AG04449 (cell line): ENCODE data around the gene ZNF655.

ENCODE experiments used
- CTCF ChIA-PET: fragments of 350-600 bp; formaldehyde crosslinking; extraction: SDS; loops from one replicate; lab custom pipeline; 2021; ENCODE audit warnings: antibody characterized with exemption; lab: Yijun Ruan, JAX
- POLR2A ChIA-PET: fragments of 400-600, 350-600 bp; formaldehyde crosslinking; extraction: SDS; loops from one replicate; lab custom pipeline; 2020; ENCODE audit warnings: antibody characterized with exemption, inconsistent platforms; lab: Yijun Ruan, JAX
- DNase-seq: peaks from one replicate; pipeline ENCODE4 v3.0.0-alpha.2; 2010; ENCODE audit warnings: low read depth, low spot score
- H3K4me3 ChIP-seq: 2 replicates; pipeline ENCODE4 v1.5.1; 2011; ENCODE audit warnings: low read depth, mild to moderate bottlenecking, control low read depth, low read length
- TF ChIP-seq, protein P1 (sequence below): IDR thresholded peaks from one replicate; pipeline ENCODE4 v1.5.1; 2011; ENCODE audit warnings: mild to moderate bottlenecking, moderate library complexity, low read length, control low read depth, inconsistent platforms; ENCODE audit not compliant: insufficient read depth; ENCODE audit errors: missing control alignments

The ZNF655 gene

DNA sequence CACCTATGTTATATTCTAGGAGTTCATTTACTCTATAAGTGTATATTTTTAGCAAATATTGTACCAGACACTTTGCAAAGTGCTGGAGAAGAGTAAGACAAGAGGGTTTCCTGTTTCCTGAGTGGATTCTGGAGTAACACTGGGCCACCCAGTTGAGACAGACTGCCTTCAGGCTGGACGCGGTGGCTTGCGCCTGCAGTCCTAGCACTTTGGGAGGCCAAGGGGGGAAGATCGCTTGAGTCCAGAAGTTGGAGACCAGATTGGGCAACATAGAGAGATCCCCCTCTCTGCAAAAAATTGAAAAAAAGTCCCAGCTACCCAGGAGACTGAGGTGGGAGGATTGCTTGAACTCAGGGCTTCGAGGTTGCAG is 57.5 kb downstream of the ZNF655 start:
- DNase-seq = no peak
- ChIA-PET POLR2A (interaction anchor here (0.6 to 1.6 kb wide), 5 partner anchors 26 to 111 kb away, joined by 3 to 5 read pairs (median 3); partner anchors contain the start of genes ZKSCAN5 and ZNF655), CTCF (interaction anchor here (0.6 to 2.9 kb wide), 11 partner anchors 9 to 101 kb away, joined by 3 to 17 read pairs (median 4); partner anchors contain the start of gene TMEM225B)
- peak overlapping the region; percentile 92 for H3K4me3 ChIP-seq
- TF ChIP-seq, protein P1, sequence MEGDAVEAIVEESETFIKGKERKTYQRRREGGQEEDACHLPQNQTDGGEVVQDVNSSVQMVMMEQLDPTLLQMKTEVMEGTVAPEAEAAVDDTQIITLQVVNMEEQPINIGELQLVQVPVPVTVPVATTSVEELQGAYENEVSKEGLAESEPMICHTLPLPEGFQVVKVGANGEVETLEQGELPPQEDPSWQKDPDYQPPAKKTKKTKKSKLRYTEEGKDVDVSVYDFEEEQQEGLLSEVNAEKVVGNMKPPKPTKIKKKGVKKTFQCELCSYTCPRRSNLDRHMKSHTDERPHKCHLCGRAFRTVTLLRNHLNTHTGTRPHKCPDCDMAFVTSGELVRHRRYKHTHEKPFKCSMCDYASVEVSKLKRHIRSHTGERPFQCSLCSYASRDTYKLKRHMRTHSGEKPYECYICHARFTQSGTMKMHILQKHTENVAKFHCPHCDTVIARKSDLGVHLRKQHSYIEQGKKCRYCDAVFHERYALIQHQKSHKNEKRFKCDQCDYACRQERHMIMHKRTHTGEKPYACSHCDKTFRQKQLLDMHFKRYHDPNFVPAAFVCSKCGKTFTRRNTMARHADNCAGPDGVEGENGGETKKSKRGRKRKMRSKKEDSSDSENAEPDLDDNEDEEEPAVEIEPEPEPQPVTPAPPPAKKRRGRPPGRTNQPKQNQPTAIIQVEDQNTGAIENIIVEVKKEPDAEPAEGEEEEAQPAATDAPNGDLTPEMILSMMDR = no peak

DNA sequence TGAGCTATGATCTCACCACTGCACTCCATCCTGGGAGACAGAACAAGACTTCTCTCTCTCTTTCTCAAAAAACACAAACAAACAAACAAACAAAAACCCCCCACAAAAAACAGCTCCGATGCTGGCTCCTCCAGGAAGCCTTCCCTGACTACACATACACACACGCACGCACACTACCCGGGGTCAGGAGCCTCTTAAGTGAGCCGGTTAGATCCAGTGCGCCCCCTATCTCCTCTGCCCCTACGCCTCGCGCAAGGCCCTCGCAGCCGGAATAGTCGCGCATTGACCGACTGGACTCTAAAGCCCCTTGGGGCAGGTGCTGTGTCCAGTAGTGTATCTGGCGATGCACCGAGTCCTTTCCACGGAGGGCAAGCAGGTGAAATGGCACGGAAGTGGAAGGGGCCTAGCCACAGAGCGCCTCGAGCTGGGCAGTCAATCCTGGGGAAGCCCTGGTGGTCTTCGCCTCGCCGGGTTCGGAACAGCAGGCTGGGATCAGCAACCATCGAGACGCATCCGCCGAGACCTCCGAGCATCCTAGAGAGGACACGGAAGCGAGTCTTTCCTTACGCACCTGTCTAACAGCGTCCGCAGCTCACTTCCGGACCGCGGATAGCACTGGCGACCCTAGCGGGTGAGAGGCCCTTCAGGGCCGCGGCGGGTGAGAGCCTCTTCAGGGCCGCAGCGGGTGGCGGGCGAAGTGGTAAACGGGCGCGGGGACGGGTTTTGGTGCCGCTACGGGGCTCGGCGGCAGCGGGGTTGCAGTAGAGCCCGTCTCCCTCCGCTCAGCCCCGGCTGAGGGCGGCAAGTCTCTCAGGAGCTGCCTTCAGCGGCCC is 58.1 kb downstream of the ZNF655 start, which contains the start of gene ZSCAN25:
Gene ZSCAN25, plus strand, starts transcription at position 588 of the 833 bp plus-strand sequence. CDS start 2,661 bp downstream, outside the sequence.
- peak within 1 kb of the TSS; percentile 92 for H3K4me3 ChIP-seq
- CTCF ChIA-PET = interaction anchor here (0.6 to 2.9 kb wide), 16 partner anchors 8 to 228 kb away, joined by 3 to 17 read pairs (median 4); partner anchors contain the start of genes TMEM225B and ZKSCAN5
- POLR2A ChIA-PET = interaction anchor here (0.5 to 1.6 kb wide), 9 partner anchors 26 to 116 kb away, joined by 3 to 5 read pairs (median 3); partner anchors contain the start of genes ZKSCAN5, ZNF394 and ZNF655
- peak; percentile 58 for DNase-seq
- TF ChIP-seq, protein P1 = peak; percentile 53

DNA sequence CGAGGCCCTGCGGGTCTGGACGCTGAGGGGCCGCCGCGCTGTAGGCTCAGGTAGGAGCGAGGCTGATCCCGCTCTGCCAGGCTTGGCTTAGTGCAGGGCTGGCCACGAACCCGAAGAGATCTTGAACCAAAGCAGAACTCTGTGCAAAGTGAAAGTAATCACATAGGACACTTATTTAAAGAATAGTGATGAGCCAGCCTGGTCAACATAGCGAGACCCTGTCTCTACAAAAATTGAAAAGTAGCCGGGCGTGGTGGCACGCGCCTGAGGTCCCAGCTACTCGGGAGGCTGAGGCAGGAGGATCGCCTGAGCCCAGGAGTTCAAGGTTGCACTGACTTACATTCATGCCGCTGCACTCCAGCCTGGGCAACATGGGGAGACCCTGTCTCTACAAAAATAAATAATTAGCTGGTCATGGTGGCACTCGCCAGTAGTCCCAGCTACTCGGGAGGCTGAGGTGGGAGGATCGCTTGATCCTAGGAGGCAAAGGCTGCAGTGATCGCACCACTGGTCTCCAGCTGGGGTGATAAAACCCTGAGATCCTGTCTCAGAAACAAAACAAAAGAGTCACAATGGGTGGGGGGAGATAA is 58.8 kb downstream of the ZNF655 start:
- TF ChIP-seq, protein P1 = no peak
- DNase-seq = no peak
- H3K4me3 ChIP-seq = peak overlapping the region; percentile 92
- ChIA-PET CTCF (interaction anchor here (0.7 to 2.9 kb wide), 13 partner anchors 8 to 227 kb away, joined by 3 to 17 read pairs (median 3); partner anchors contain the start of gene ZKSCAN5), POLR2A (interaction anchor here (1.0 to 1.6 kb wide), 4 partner anchors 25 to 117 kb away, joined by 3 to 5 read pairs (median 4); partner anchors contain the start of genes ZKSCAN5 and ZNF394)

DNA sequence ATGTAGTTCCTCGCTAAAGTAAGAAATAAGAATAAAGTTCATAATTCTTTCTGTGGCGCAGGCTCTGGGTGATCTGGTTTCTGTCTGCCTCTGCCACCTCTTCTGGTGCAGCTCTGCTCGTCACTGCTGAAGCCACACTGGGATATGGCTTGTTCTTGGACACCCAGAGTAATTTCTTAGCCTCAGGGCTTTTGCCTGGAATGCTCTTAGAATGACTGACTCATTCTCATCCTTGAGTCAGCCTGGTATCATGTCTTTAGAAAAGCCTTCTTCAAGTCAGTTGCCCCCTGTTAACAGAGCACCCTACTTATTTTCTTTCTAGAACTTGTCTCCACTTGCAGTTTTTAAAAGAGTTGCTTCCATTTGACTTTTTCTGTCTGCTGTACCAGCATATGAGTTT is 60.3 kb downstream of the ZNF655 start:
- TF ChIP-seq, protein P1 = no peak
- DNase-seq = peak; percentile 55
- ChIA-PET CTCF (interaction anchor here (1.3 kb wide), 1 partner anchor 119 kb away, joined by 3 read pairs; no protein-coding TSS in a partner anchor), POLR2A (no interaction called here)
- H3K4me3 ChIP-seq = no peak overlapping the region

DNA sequence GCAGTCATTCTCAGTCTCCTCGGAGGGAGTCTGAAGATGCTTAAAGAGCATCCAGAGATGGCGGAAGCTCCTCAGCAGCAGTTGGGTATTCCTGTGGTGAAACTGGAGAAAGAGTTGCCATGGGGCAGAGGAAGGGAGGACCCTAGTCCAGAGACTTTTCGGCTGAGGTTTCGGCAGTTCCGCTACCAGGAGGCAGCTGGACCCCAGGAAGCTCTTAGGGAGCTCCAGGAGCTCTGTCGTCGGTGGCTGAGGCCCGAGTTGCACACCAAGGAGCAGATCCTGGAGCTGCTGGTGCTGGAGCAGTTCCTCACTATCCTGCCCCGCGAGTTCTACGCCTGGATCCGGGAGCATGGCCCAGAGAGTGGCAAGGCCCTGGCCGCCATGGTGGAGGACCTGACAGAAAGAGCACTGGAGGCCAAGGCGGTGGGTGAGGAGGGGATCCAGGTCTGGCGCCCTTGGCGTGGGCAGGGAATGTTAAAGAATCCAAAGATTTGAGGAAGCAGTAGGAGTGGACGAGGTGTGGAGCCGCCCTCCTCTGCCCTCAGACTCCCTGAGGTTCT is 61.2 kb downstream of the ZNF655 start:
- POLR2A ChIA-PET = no interaction called here
- CTCF ChIA-PET = no interaction called here
- H3K4me3 ChIP-seq = no peak overlapping the region
- TF ChIP-seq, protein P1 = no peak
- no peak for DNase-seq
